Dendritic cell treated with granulocyte-macrophage colony-stimulating factor and Interleukin-4, amounts not matched to agents 40 ng/mL and 50 ng/mL, for 4 days (primary cell): Measurements from ENCODE around the gene ESPNL.
A peak's percentile ranks its signal among the peaks of the same experiment; 100 is the strongest.

Experiments
- H3K27ac Mint-ChIP-seq: one replicate; pipeline ENCODE4 v1.8.0; 2022; ENCODE audit warnings: mild to moderate bottlenecking, mixed read lengths
- H3K27me3 Mint-ChIP-seq: one replicate; pipeline ENCODE4 v1.8.0; 2022; ENCODE audit warnings: mild to moderate bottlenecking, mixed read lengths
- H3K36me3 Mint-ChIP-seq: one replicate; pipeline ENCODE4 v1.8.0; 2022; ENCODE audit warnings: low read depth, mixed read lengths
- H3K4me1 Mint-ChIP-seq: one replicate; pipeline ENCODE4 v1.8.0; 2022; ENCODE audit warnings: low read depth, mixed read lengths
- H3K4me3 Mint-ChIP-seq: one replicate; pipeline ENCODE4 v1.8.0; 2022; ENCODE audit warnings: mild to moderate bottlenecking, moderate library complexity, mixed read lengths
- H3K9me3 Mint-ChIP-seq: one replicate; pipeline ENCODE4 v1.8.0; 2022; ENCODE audit warnings: mixed read lengths
- intact Hi-C: fragments of 100-400 bp; cut with micrococcal nuclease; formaldehyde crosslinking; loops from one replicate; pipeline ENCODE4 v1.15.0; 2022

ESPNL gene

DNA sequence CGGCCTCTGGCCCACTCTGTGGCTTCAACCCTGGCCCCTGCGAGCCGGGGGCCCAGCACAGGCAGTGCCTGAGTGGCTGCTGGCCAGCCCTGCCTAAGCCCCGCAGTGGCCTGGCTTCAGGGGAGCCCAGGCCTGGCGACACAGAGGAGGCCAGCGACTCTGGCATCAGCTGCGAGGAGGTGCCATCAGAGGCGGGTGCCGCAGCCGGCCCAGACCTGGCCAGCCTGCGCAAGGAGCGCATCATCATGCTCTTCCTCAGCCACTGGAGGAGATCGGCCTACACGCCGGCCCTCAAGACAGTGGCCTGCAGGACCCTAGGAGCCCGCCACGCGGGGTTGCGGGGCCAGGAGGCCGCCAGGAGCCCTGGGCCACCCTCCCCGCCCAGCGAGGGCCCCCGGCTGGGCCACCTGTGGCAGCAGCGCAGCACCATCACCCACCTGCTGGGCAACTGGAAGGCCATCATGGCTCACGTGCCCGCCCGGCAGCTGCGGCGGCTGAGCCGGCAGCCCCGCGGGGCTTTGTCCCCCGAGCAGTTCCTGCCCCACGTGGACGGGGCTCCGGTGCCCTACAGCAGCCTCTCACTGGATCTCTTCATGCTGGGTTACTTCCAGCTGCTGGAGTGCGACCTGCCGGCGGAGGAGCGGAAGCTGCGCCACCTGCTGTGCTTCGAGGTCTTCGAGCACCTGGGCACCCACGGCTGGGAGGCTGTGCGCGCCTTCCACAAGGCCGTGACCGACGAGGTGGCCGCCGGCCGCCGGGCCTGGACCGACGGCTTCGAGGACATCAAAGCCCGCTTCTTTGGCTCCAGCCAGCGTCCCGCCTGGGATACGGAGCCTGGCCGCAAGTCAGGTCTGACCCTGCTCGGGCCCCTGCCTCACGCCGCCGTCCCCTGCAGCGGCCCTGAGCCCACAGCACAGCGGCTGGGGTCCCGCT, 30.8 kb downstream of the ESPNL start:
- Mint-ChIP-seq H3K27me3 (no peaks in the 10 kb centered on the region), H3K4me1 (peaks cover 9% of the 10 kb centered on the region), H3K36me3 (peaks cover 15% of the 10 kb centered on the region), H3K4me3 (no peak overlapping the region), H3K9me3 (no peaks in the 10 kb centered on the region), H3K27ac (no peak overlapping the region)
- intact Hi-C loops, result no loop called here

DNA sequence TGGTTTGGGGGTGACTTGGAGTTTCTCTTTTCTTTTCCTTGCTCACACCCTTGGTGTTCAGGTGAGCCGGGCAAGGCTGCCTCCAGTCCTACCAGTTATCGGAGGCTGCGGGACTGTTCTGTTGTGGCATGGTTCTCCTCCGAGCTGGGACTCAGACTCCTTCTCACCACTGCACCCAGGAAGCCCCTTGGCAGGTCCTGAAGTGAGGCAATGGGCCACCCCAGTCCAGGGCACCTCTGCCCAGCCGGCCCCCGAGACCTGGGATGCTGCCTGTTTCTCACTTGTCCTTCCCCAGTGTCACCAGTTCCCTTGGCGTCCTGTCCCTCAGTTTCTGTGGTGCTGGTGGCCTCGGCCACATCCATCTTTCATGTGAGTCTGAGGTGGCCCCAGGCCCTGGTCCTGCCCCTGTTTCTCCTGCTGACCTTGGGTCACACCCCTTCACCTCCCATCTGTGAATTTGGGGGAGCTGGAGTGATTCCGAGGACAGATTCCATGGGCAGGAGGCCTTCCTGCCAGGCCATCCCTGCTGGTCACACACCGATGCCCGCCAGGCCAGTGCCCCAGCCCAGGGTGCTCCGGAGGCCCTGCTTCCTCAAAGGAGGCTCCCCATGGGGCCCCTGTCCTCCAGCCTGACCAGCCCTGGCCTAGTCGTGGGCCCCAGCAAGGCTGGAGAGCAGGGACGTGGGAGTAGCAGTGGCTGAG, 31.8 kb downstream of the ESPNL start:
- Mint-ChIP-seq H3K27me3 (no peaks in the 10 kb centered on the region), H3K9me3 (no peaks in the 10 kb centered on the region), H3K4me3 (no peak overlapping the region), H3K4me1 (peaks cover 19% of the 10 kb centered on the region), H3K27ac (no peak overlapping the region), H3K36me3 (peaks cover 15% of the 10 kb centered on the region)
- intact Hi-C loops, result no loop called here

DNA sequence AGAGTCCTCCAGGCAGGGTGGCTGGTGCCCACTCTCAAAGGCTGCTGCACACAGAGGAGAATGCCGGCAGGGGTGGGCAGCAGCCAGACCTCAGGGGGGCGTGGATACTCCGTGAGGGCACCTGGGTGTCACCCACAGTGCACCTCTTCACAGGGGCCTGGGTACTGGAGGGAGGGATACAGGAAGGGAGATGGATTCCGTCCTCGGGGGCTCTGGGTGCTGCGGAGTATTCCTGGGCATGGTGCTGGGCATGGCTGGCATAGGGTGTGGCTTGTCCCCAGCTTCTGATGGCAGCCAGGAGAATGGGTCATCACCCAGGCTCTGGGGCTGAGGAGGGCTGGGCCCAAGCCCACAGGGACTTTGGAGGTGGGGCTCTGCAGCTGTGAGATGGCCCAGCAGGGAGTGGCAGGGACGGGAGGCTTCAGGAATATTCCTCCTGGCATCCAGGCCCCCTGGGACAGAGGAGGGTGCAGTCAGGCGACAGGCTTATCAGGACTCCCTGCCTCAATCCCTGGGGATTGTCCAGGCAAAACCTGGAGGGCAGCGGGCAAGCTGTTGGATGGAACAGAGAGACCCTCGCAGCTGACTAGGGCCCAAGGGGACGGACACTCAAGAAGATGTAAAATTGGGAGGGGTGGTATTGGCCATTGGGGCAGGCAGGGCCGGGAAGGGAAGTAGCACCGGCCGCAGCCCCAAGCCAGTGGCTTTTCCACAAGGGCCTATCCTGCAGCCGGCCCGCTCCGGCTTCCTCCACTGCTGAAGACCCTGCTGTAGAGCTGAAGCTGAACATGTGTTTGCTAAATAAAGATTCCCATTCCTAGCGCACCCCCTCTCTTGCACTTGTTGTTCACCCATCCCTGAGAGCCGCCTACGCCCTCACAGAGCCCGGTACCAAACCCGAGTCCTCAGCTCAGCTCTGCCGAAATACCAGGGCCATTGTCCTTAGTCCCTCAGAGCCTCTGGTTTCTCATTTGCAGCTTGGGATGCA, 32.6 kb downstream of the ESPNL start:
- peaks cover 27% of the 10 kb centered on the region for H3K4me1 Mint-ChIP-seq
- intact Hi-C loops, result no loop called here
- H3K27me3 Mint-ChIP-seq, result no peaks in the 10 kb centered on the region
- H3K9me3 Mint-ChIP-seq, result no peaks in the 10 kb centered on the region
- no peak overlapping the region for H3K27ac Mint-ChIP-seq
- H3K4me3 Mint-ChIP-seq, result no peak overlapping the region
- peaks cover 15% of the 10 kb centered on the region for H3K36me3 Mint-ChIP-seq

DNA sequence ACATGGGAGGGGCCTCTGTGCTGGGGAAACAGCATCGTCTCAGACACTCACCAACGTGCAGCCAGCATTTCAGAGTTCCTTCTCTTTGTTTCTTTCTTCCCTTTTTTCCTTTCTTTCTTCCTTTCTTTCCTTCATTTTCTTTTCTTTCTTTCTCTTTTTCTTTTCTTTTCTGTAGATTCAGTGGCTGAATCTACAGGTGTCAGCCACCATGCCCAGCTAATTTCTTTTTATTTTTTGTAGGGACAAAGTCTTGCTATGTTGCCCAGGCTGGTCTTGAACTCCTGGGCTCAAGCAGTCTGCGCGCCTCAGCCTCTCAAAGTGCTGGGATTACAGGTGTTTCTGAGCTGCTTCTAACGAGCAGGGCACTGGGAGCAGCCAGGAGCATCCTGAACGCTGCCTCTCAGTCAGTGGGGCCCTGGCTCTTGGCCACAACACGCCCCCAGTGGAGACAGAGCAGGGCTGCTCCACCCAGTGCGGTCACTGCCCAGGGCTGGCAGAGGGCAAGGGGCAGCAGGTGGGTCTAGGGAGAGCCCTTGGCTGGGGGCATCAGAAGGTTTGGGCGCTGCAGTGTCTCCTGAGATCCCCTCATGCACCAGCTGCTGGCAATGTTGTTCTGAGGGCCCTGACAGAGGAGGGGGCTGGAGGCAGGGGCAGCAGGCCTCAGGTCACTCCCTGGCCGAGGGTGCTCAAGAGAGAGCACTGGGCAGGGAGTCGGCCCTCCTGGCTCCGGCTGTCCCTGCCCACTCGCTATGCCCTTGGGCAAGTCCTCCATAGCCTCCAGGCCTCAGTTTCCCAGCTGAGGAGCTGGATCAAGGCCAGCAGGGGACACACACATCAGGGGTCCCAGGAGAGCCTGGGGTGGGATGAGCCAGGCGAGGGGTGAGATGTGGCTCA, 33.6 kb downstream of the ESPNL start:
- Mint-ChIP-seq H3K4me1 (peaks cover 35% of the 10 kb centered on the region), H3K27me3 (no peaks in the 10 kb centered on the region), H3K27ac (no peak overlapping the region), H3K9me3 (no peaks in the 10 kb centered on the region), H3K36me3 (peaks cover 15% of the 10 kb centered on the region), H3K4me3 (no peak overlapping the region)
- intact Hi-C loops, result no loop called here

DNA sequence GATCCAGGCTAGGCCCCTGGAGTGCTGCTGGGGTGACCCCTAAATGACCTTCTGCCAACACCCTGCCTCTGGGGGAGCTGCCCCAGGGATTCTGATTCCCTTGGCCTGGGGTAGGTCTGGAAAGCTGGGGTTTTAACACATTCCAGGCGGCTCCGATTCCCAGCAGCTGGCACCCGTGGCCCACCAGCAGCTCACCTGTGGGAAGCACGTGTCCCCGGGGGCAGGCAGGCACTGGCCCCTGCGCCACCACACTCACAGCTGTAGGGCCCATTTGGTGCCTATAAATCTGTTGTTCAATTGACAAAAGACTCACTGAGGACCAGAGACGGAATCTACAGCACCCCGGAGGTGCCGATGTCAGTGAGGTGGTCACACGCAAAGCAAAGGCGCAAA, 34.2 kb downstream of the ESPNL start:
- Mint-ChIP-seq H3K36me3 (peaks cover 15% of the 10 kb centered on the region), H3K4me3 (no peak overlapping the region), H3K4me1 (peaks cover 36% of the 10 kb centered on the region), H3K27ac (no peak overlapping the region), H3K27me3 (no peaks in the 10 kb centered on the region), H3K9me3 (no peaks in the 10 kb centered on the region)
- intact Hi-C loops, result no loop called here

DNA sequence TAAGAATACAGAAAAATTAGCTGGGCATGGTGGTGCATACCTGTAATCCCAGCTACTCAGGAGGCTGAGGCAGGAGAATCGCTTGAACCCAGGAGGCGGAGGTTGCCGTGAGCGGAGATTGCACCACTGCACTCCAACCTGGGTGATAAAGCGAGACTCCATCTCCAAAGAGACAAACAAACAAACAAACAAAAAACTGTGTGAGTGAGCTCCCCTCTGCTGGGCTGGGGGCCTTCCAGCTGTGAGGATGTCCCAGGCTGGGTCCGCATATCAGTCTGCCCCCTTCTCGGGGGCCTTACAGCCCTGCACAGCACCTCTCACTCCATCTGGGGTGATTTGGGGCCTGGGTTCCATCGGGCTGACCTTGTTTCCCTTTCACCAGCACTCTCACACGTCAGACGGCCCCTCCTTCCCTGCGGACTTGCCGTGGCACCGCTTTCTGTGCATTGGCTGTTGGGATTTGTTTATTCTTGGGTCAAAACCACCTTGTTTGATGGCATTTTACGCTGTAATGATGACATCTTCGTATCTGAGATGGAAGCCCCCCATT, 35.5 kb downstream of the ESPNL start:
- H3K27ac Mint-ChIP-seq, result no peak overlapping the region
- no peak overlapping the region for H3K4me3 Mint-ChIP-seq
- H3K36me3 Mint-ChIP-seq, result peaks cover 15% of the 10 kb centered on the region
- H3K27me3 Mint-ChIP-seq, result no peaks in the 10 kb centered on the region
- no peaks in the 10 kb centered on the region for H3K9me3 Mint-ChIP-seq
- peaks cover 49% of the 10 kb centered on the region for H3K4me1 Mint-ChIP-seq
- intact Hi-C loops, result no loop called here

DNA sequence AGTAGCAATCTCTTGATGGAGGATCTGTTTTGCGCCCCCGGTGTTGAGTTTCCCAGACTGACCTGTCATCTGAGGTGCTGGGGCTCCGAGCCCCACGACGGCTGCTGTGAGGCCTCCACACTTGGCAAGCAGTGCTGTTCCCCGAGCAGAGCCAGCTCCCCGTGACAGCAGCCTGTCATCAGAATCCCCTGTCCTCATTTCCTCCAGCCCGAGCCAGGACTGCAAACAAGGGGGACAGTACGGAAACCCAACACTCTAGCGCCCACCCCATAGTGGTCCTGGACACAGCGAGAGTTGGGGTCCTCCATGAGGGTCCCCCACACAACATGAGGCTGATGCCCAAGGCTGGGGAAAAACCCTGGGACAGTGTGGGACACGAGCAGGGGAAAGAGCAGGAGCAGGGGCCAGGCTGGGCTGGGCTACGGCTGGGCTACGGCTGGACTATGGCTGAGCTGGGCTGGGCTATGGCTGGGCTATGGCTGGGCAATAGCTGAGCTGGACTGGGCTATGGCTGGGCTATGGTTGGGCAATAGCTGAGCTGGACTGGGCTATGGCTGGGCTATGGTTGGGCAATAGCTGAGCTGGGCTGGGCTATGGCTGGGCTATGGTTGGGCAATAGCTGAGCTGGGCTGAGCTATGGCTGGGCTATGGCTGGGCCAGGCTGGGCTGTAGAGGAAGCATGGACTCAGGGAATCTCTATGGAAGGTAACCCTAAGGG, 36.8 kb downstream of the ESPNL start:
- Mint-ChIP-seq H3K36me3 (peaks cover 6% of the 10 kb centered on the region), H3K27me3 (no peaks in the 10 kb centered on the region), H3K4me1 (peaks cover 62% of the 10 kb centered on the region), H3K9me3 (no peaks in the 10 kb centered on the region), H3K4me3 (no peak overlapping the region), H3K27ac (peak overlapping the region; percentile 70)
- intact Hi-C loops, result no loop called here

DNA sequence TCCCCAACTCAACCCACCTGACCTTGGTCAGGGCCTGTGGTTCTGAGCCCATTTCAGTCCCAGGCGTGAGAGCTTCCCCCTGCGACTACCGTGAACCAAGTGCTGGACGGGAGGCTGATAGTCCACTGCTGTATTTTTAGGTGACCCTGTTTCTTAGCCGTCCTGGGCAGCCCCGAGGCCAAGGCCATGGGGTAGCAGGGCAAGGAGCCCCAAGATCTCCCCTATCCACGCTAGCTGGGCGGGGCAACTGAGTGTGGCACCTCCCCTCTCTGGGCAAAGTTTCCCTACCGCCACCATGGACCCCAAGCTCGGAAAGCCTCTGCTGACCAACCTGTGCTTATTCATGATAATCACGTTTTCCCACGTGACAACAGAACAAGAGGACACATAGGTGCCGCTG, 37.7 kb downstream of the ESPNL start:
- Mint-ChIP-seq H3K36me3 (no peaks in the 10 kb centered on the region), H3K4me1 (peaks cover 71% of the 10 kb centered on the region), H3K9me3 (no peaks in the 10 kb centered on the region), H3K4me3 (no peak overlapping the region), H3K27ac (peak overlapping the region; percentile 30), H3K27me3 (no peaks in the 10 kb centered on the region)
- intact Hi-C loops, result no loop called here

DNA sequence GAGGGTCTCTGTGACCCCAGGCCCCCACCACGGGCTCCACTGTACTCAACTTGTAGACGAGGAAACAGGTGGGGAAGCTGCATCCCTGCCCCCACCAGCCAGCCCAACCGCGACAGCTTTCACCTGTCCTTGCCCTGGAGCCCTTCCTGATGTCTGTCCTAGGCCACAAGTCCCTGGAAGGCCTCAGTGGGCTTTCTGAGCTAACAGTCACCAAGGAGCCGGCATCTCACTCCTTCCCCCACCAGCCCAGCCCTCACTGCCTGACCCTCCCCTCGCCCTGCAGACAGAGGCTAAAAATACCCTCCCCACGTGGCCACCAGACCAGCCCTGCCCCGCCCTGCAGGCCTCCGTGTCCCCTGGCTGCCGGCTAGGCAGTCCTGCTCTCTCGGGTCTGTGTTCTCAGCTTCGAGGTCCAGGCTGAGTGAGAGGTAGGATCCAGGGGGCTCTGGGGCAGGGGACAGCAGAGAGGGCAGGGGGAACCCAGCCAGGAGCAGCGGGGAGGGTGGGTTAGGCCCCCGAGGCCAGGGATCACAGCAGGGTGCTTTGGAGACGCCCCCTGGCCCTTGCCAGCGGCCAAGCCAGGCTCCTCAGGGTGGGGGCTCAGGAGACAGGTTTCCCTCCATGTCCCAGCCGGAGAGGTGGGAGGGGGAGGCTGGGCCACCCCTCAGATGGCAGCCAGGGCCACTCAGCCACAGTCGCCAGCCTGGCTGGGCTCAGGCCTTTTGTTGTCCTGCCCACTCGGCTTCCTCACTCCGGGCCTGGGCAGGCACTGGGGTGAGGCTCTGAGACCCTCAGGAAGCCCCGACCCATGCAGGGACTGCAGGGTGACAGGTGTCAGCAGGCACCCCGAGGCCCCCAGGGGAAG, 38.4 kb downstream of the ESPNL start, which contains the start of gene KLHL30:
KLHL30 (plus strand) TSS at position 338 of the 865 bp plus-strand sequence. CDS start 2,087 bp downstream, outside the sequence.
- no peak within 1 kb of the TSS for H3K4me3 Mint-ChIP-seq
- no peaks in the 10 kb centered on the region for H3K9me3 Mint-ChIP-seq
- H3K27ac Mint-ChIP-seq, result peak within 1 kb of the TSS; percentile 30
- H3K36me3 Mint-ChIP-seq, result no peaks in the 10 kb centered on the region
- intact Hi-C loops, result no loop called here
- no peaks in the 10 kb centered on the region for H3K27me3 Mint-ChIP-seq
- peaks cover 69% of the 10 kb centered on the region for H3K4me1 Mint-ChIP-seq

DNA sequence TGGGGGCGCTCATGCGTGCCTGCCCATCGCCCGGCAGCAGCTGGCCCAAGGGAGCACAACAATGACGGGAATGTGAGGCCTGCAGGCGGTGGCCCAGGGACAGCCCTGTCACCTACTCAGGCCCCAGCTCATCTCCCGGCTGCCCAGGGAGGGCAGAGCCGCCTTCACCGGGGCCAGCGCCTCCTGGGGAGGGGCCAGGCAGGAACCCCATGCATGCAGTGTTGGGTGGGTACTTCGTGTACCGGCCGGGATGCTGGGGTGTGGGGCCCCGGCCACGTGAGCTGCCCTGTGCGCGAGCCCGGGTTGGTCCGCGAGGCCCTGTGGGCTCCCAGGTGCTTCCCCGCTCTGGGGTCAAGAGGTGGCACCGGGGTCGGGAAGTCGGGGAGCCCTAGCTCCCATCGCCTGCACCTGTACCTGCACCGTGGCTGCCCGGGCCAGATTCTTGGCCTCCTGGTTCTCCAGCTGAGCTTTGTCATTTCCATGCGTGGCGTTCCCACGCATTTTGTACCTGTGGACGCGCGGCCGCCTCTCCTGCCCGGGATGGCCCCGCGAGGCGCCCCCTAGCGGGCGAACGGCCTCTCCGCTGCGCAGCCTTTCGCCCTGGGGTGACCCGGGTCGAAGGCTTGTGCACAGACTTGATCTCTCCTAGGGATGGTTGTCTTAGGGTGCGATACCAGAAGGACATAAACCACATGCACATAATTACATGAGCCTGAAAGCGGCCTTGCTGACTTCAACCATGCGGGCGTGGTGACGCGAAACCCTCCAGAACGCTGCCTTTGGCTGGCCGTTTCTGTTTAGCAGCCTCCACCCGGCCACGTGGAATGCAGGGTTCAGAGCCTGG, 39.3 kb downstream of the ESPNL start:
- H3K4me3 Mint-ChIP-seq, result no peak overlapping the region
- intact Hi-C loops, result no loop called here
- no peak overlapping the region for H3K27ac Mint-ChIP-seq

DNA sequence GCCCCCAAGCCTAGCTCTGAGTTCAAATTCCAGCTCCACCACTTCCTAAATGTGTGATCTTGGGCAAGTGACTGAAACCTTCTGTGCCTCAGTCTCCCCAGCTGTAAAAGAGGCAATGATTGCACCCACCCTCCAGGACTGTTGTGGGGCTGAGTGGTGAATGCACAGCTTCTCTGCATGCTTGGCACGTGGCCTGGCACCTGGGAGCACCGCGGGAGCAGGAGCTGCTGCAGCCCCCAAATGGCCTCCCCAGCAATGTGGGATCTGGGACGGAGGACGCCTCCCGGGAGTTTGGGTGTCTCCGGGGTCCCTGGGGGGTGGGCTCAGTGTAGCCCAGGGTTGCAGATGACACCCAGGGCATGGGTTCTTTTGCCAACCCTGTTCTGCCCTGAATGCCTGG, 39.9 kb downstream of the ESPNL start:
- H3K4me3 Mint-ChIP-seq, result no peak overlapping the region
- H3K36me3 Mint-ChIP-seq, result no peaks in the 10 kb centered on the region
- intact Hi-C loops, result no loop called here
- no peak overlapping the region for H3K27ac Mint-ChIP-seq
- peaks cover 75% of the 10 kb centered on the region for H3K4me1 Mint-ChIP-seq
- no peaks in the 10 kb centered on the region for H3K9me3 Mint-ChIP-seq
- H3K27me3 Mint-ChIP-seq, result peaks cover 1% of the 10 kb centered on the region

More for the DNA sequence above, 39.3 kb downstream of the ESPNL start:
- Mint-ChIP-seq H3K27me3 (peaks cover 1% of the 10 kb centered on the region), H3K9me3 (no peaks in the 10 kb centered on the region), H3K36me3 (no peaks in the 10 kb centered on the region), H3K4me1 (peaks cover 75% of the 10 kb centered on the region)
